ENCODE measurements around the gene KRTAP3-3.
"Not testable (repeated sequence)": the region's sequence is repeated elsewhere in the genome, so short reads cannot be mapped to it uniquely, and the experiment has no call there.

The KRTAP3-3 gene
- long read RNA-seq, donor 1: 0 reads
- long read RNA-seq, donor 2: 0 reads
- long read RNA-seq, donor 3: 0 reads
- long read RNA-seq, donor 4: 0 reads
- long read RNA-seq, donor 5: 0 reads
- long read RNA-seq, donor 6: 0 reads
- long read RNA-seq, donor 7: 0 reads
- long read RNA-seq, donor 8: 0 reads

- DNase-seq: no peak
These were observed at the start of gene KRTAP3-3 for GRCh38 chr17:40993839-40994238. Gene KRTAP3-3, minus strand, starts transcription at chr17:40994164. Its CDS starts 67 bp downstream, at chr17:40994097.

DNA sequence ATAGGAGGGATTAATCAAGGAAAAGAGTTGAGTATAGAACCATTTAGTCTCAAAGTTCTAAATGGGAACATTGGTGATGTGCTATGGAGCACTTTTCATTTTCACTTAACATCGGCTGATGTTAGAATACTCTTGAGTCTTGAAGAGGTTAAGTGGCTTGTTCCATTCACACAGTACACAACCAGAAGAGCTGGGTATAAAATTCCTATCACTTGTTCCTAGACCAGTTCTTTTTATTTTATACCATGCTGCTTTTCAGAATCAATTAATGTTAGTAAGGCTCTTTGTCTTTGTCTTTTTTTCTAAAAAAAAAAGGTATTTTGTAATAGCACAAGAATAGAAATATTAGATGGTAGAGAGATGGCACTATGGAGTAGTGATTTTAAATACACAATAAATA lies 49.0 kb upstream of the KRTAP3-3 start:
- no peak for DNase-seq

DNA sequence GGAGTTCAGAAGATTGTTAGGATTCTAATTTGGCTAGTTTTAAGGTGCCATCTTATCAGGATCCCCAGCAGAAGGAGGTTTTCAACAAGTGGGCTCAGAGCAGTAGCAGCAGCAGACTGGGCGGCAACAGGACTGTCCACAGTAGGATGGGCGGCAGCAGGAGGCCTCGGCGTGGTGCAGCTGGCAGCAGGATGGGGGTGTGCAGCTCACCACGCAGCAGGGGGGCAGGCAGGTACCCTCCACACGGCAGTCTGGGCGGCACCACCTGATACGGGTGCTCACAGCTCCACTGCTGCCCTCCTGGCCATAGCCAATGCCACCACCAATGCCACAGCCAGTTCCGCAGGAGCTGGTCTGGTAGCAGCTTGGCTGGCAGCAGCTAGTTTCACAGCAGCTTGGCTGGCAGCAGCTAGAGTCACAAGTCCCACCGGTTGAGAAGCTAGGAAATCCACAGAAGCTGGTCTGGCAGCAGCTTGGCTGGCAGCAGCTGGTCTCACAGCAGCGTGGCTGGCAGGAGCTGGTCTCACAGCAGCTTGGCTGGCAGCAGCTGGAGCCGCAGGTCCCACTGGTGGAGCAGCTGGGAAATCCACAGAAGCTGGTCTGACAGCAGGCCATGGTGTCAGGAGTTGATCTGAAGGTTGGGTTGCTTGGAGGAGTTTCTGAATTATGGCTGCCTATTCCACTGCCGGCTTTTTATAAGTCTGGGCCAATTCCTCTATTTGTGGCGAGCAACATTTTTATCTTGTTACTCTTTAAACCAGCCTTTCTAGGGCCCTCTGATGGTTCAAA lies 47.0 kb upstream of the KRTAP3-3 start, which contains the start of gene KRTAP1-1:
TSS of gene KRTAP1-1 (minus strand) at position 668 of the 789 bp plus-strand sequence. CDS start at position 615, 53 bp downstream.
- DNase-seq: not testable (repeated sequence)

DNA sequence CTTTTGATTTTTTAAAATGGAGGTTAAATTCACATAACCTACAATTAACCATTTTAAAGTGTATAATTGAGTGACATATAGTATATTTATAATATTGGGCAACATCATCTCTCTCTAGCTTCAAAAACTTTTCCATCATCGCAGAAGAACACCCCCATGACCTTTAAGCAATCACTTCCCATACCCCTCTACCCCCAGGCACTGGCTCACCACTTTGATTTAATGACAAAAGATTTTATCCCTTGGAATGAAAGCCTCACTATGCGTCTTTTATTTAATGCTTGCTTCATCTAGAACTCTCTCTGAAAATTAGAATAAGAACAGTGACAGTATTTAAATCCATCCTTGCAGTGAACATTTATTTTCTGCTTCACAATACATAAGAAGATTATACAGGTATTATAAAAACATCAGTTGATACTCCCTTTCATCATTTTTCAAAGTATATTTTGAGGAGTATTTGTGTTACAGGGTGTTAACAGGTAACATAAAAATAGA lies 43.9 kb upstream of the KRTAP3-3 start:
- no peak for DNase-seq

DNA sequence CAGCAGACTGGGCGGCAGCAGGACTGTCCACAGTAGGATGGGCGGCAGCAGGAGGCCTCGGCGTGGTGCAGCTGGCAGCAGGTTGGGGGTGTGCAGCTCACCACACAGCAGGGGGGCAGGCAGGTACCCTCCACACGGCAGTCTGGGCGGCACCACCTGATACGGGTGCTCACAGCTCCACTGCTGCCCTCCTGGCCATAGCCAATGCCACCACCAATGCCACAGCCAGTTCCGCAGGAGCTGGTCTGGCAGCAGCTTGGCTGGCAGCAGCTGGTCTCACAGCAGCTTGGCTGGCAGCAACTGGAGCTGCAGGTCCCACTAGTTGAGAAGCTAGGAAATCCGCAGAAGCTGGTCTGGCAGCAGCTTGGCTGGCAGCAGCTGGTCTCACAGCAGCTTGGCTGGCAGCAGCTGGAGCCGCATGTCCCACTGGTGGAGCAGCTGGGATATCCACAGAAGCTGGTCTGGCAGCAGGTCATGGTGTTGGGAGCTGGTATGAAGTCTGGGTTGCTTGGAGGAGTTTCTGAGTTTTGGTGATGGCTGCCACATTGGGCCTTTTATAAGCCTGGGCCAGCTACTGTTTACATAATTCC lies 40.5 kb upstream of the KRTAP3-3 start, which contains the start of gene KRTAP1-3:
TSS of gene KRTAP1-3 (minus strand) at position 529 of the 590 bp plus-strand sequence. CDS start at position 476, 53 bp downstream.
- DNase-seq: not testable (repeated sequence)

DNA sequence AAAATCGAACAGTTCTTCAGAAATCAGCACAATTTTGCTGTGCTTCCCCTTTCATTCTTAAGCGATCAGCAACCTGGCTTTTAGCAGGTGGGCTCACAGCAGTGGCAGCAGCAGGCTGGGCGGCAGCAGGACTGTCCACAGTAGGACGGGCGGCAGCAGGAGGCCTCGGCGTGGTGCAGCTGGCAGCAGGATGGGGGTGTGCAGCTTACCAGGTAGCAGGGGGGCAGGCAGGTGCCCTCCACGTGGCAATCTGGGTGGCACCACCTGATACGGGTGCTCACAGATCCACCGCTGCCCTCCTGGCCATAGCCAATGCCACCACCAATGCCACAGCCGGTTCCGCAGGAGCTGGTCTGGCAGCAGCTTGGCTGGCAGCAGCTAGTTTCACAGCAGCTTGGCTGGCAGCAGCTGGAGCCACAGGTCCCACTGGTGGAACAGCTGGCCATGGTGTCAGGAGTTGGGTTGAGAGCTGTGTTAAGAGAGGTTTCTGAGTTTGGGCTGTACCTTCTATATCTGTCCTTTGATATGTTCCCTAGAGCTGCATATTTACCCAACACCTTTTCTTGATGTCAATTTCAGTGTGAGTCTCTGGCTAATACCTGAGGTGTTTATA lies 35.8 kb upstream of the KRTAP3-3 start, which contains the start of gene KRTAP1-4:
TSS of gene KRTAP1-4 (minus strand) at position 563 of the 613 bp plus-strand sequence. CDS start at position 446, 117 bp downstream.
- DNase-seq: no peak

DNA sequence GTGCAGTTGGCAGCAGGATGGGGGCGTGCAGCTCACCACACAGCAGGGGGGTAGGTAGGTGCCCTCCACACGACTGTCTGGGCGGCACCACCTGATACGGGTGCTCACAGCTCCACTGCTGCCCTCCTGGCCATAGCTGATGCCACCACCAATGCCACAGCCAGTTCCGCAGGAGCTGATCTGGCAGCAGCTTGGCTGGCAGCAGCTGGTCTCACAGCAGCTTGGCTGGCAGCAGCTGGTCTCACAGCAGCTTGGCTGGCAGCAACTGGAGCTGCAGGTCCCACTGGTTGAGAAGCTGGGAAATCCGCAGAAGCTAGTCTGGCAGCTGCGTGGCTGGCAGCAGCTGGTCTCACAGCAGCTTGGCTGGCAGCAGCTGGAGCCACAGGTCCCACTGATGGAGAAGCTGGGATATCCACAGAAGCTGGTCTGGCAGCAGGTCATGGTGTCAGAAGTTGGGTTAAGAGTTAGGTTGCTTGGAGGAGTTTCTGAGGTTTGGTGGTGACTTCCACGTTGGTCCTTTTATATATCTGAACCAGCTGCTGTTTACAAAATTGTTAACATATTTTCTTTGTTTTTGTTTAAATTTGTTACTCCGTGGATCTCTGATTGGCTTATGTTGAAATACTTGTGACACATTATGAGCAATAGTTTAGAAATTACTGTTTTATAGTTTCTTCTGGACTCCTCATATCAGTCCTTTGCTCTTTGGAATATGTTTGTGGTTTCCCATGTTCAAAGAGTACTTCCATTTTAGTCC lies 32.9 kb upstream of the KRTAP3-3 start, which contains the start of gene KRTAP1-5:
TSS of gene KRTAP1-5 (minus strand) at position 494 of the 757 bp plus-strand sequence. CDS start at position 441, 53 bp downstream.
- no peak for DNase-seq

DNA sequence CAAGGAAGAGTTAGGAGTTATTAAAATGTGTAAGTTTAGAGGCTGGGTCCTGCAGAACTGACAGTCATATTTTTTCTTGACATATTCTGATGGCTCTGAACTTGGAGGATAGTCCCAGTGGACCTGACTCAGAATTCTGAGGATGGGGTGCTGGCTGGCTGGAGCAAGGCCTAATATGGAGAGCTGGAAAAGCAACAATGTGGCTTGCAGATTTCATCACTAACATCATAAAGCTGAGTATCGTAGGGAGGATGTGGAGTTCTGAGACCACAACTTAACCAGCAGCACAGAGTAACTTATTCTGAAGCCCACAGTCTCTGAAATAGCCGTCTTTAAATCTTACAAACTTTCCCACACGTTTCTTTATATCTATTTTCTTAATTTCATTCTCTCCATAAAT lies 30.7 kb upstream of the KRTAP3-3 start:
- DNase-seq: no peak

DNA sequence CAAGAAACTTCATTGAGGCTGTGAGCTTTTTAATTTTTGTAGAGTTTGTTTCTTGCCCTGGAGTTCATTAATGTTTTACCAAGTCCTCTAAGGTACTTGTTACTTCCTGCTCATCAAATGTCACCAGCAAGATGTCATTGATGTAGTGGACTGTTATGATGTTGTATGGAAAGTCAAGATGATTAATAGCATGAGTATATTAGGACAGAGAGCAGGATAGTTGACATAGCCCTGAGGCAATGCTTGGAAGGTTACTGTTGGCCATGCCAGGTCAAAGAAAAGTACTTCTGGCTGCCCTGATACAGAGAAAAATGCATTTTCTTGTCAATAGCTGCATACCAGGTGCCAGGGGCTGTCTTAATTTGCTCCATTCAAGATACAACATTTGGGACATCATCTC lies 26.4 kb upstream of the KRTAP3-3 start:
- DNase-seq: no peak

- DNase-seq: no peak
These were observed 25.5 kb upstream of the KRTAP3-3 start for GRCh38 chr17:41019415-41019814.

DNA sequence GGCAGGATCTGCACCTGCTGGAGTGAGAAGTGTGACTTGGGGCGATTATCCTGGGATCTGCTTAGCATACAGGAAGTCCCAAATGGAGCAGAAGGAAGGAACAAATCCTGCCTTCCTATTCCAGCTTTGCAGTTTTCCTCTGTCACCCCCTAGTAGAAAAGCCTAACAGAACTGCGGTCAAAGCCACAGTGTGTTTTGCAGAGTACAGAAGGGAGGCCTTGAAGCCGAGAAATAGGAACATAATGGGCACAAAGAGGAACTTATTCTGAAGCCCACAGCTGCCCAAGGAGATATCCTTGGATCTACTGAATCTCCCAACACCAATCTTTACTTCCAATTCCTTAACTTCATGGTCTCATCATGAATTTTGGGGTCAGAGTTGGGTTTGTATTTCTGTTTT lies 24.6 kb upstream of the KRTAP3-3 start:
- DNase-seq: no peak

DNA sequence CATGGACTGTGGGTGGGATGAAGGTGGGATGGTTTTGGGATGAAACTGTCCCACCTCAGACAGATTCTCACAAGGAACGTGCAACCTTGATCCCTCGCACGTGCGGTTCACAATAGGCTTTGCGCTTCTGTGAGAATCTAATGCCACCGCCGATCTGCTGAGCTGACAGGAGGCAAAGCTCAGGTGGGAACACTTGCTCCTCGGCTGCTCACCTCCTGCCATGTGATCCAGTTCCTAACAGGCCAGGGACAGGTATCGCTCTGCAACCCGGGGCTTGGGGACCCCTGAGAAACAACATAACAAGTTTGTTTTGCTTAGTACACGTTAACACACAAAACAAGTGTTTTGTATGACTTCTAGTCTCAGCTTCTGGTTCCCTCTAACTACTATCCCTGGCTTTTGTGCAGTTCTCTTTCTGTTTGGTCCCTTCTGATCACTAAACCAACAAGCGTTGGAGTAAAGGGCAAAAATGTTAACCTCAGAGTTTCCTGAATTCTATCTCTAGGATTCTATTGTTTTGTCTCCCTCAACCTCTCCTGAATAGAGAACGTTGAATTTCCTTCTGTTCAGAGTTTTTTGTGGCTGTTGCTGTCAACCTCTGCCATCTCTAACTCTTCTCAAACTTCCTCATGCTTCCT lies 22.7 kb upstream of the KRTAP3-3 start:
- no peak for DNase-seq

- no peak for DNase-seq
These were observed 21.5 kb upstream of the KRTAP3-3 start for GRCh38 chr17:41015454-41015853.

GRCh38 chr17:41013606-41014005 lies 19.6 kb upstream of the KRTAP3-3 start:
- no peak for DNase-seq

DNA sequence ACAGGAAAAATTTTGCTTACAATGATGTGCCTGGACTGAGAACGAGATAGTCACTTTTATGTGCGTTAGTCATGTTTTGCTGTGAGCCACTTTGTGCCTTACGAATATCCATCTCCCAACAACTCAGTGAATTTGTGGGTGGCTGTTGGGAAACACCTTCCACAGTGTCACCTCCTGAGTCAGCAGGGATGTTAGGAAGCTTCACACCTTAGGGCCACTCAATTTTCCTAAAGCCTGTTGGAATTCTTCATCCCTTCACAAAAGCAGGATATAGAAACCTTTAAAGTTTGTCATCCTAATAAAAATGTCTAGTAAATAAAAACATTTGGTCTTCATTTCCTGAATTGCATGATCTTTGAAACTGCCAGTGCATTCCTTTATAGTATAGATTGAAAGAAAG lies 19.2 kb upstream of the KRTAP3-3 start:
- no peak for DNase-seq

DNA sequence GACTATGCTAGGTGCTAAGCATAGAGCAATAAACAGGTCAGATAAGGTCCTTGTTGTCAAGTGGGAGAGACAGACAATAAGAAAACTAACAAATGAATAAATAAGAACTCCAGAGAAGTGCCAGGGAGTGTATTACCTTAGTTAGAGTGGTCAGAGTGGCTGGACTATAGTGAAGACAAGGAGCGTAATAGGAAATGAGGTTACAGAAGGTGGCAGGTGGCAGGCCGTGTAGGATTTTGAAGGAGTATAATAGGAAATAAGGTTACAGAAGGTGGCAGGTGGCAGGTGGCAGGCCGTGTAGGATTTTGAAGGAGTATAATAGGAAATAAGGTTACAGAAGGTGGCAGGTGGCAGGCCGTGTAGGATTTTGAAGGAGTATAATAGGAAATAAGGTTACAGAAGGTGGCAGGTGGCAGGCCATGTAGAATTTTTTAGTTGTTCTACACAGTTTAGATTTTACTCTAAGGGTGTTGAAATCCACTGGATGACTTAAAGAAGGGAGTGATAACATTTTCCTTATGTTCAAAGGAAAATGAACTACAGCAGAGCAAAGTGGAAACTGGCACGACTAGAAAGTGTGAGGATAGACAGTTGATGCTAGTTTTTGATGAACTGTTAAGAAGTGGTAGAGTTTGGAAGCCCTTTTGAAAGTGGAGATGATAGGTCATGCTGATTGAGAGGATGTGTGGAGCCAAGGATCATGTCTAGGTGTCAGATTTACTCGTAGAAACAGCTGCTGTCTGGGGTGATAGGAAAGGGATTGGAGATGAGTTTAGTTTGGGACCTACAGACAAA lies 18.6 kb upstream of the KRTAP3-3 start:
- no peak for DNase-seq

DNA sequence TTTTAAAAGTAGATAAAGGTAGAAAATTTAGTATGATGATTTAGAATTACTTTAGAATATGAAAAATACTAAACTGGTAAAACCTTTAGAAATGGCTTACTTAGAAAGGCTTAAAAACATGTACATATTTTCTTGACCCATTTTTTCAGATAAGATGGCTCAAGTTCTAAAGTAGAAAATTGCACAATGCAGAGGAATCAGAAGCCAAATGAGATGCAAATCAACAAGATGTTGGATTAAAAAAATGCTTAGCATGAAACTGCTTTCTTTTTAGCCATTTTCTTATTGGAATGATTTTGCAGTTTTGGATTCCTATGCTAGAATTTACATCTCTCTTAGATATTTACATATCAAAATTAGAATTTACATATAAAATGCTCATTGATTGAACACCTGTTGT lies 16.5 kb upstream of the KRTAP3-3 start:
- DNase-seq: no peak

DNA sequence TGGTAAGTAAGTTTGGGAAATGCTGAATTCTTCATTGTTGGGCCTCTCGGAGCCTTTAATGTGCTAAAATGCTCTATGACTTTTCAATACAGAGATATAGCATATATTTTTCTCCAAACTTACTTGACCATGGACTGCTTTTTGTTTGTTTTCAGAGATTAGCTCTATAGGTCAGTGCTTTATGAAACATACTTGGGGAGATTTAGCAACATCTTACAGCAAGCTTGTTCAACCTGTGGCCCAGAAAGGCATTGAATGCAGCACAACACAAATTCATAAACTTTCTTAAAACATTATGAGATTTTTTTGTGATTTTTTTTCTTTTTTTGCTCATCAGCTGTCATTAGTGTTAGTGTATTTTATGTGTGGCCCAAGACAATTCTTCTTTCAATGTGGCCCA lies 16.0 kb upstream of the KRTAP3-3 start:
- DNase-seq: no peak

DNA sequence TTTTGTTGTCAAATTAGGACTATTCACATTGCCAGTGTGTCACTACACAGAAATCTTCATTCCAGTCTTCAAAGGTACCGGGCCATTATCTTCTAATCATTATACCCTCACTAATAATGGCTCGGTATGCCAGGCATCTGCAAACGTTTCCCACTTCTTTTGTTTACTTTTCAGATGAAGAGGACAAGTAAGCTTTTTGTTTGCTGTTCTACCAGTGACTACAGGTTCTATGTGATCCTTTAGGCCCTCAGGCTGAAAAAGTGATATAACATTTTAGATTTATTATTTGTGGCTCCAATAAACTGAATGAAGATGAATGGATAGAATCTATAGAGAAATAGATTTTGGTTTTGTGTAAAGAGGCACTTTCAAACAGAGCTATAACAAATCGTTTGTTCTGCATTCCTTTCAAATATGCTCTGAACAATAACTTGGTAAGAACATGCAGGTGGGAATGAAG lies 15.4 kb upstream of the KRTAP3-3 start:
- DNase-seq: no peak

- DNase-seq: no peak
These were observed 14.8 kb upstream of the KRTAP3-3 start, which contains the start of gene KRTAP3-1 for GRCh38 chr17:41008811-41009210. Gene KRTAP3-1, minus strand, starts transcription at chr17:41009128. Its CDS starts 54 bp downstream, at chr17:41009074.

Measured in right kidney (tissue), 9 donors.